Activated B cell treated with CpG ODN at 0.5 μM for 24 hours (primary cell): ENCODE data around the gene FOXRED1. TPM values are rescaled to one million over a fixed set of nuclear protein-coding genes. Genes with fewer than 3 reads are reported as not detected.

Source experiments
- ATAC-seq: fragments of 200-7000 bp; cut with Tn5 transposase; one replicate; pipeline ENCODE4 v1.10.0; 2021; ENCODE audit warnings: low read depth, mild to moderate bottlenecking, moderate library complexity
- CTCF ChIA-PET: fragments of 350-600 bp; sonication (Branson Sonifier 250); formaldehyde crosslinking; loops from one replicate; lab custom pipeline; 2021; ENCODE audit warnings: antibody characterized with exemption; lab: Charles Lee
- POLR2A ChIA-PET: fragments of 350-600 bp; sonication (Branson Sonifier 250); formaldehyde crosslinking; loops from one replicate; lab custom pipeline; 2021; ENCODE audit warnings: antibody characterized with exemption; lab: Charles Lee
- DNase-seq: peaks from one replicate; pipeline ENCODE4 v3.0.0; 2022
- H3K27ac Mint-ChIP-seq: one replicate; pipeline ENCODE4 v1.8.0; 2020; ENCODE audit warnings: mixed read lengths
- H3K27me3 Mint-ChIP-seq: one replicate; pipeline ENCODE4 v1.8.0; 2021; ENCODE audit warnings: mixed read lengths
- H3K36me3 Mint-ChIP-seq: one replicate; pipeline ENCODE4 v1.8.0; 2021; ENCODE audit warnings: low read depth, mixed read lengths
- H3K4me1 Mint-ChIP-seq: one replicate; pipeline ENCODE4 v1.8.0; 2021; ENCODE audit warnings: mixed read lengths
- H3K4me3 Mint-ChIP-seq: one replicate; pipeline ENCODE4 v1.8.0; 2020; ENCODE audit warnings: mild to moderate bottlenecking, mixed read lengths
- H3K9me3 Mint-ChIP-seq: one replicate; pipeline ENCODE4 v1.8.0; 2020; ENCODE audit warnings: mixed read lengths
- CTCF ChIP-seq: fragments of 200-600 bp; IDR thresholded peaks from one replicate; pipeline ENCODE4 v1.8.0; 2022; ENCODE audit warnings: antibody characterized with exemption, mild to moderate bottlenecking
- intact Hi-C: fragments of 100-400 bp; cut with micrococcal nuclease; formaldehyde crosslinking; loops from one replicate; pipeline ENCODE4 v1.15.1; 2024
- total RNA-seq: library from RNA; stranded (reverse); gene quantifications from 2 replicates; pipeline ENCODE4 v1.2.3, GENCODE V29; 2022

Gene FOXRED1
- total RNA-seq, 1 donor from 2014 or later: 44.9 TPM

- Mint-ChIP-seq H3K9me3 (no peaks in the 10 kb centered on the region), H3K4me1 (peaks cover 35% of the 10 kb centered on the region), H3K27ac (no peak overlapping the region), H3K27me3 (no peaks in the 10 kb centered on the region), H3K4me3 (peak overlapping the region; percentile 95), H3K36me3 (peaks cover 22% of the 10 kb centered on the region)
- DNase-seq: no peak
- no peak for TF ChIP-seq CTCF
- CTCF ChIA-PET: no interaction called here
- no peak for ATAC-seq
- POLR2A ChIA-PET: interaction anchor here (0.7 to 5.3 kb wide), 5 partner anchors 9 to 1218 kb away, joined by 4 to 84 read pairs (median 6); partner anchors contain the start of genes DCPS, FOXRED1, SLC37A2 and SRPRA
- intact Hi-C loops: loop anchor here (10.0 kb wide), 1 partner anchor 1326 kb away; the partner anchor contains the start of gene CCDC15
Measured at GRCh38 chr11:126281245-126281644, 12.3 kb downstream of the FOXRED1 start.

DNA sequence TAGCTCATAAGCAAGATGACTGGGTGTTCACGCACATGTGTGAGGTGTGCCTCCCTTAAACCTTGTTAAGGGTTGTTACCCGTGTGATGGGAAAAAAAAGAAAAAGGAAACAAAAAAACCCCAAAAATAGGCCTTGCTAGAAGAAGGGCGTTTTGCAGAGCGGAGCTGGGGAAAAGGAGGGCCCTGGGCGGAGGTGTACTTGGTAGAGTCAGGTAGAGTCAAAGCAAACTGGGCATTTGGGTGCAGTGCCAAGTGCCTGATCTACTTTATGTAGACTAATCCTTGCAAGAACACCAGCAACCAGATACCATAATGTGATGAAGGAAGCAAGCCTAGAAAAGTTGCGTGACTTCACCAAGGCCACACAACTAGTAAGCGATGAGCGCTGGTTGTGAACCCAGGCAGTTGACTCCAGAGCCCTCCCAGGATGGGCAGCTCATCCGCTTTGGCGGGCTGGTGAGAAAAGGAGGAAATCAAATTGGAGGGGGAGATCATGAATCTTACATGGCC is 12.8 kb downstream of the FOXRED1 start:
- no peaks in the 10 kb centered on the region for H3K27me3 Mint-ChIP-seq
- TF ChIP-seq CTCF: no peak
- peaks cover 37% of the 10 kb centered on the region for H3K4me1 Mint-ChIP-seq
- DNase-seq (no peak), ATAC-seq (no peak)
- ChIA-PET CTCF (no interaction called here), POLR2A (interaction anchor here (0.6 to 5.3 kb wide), 5 partner anchors 11 to 101 kb away, joined by 3 to 84 read pairs (median 4); partner anchors contain the start of genes DCPS, FOXRED1 and SRPRA)
- peaks cover 20% of the 10 kb centered on the region for H3K36me3 Mint-ChIP-seq
- no peaks in the 10 kb centered on the region for H3K9me3 Mint-ChIP-seq
- intact Hi-C loops: loop anchor here (10.0 kb wide), 1 partner anchor 1327 kb away; the partner anchor contains the start of gene CCDC15
- peak overlapping the region; percentile 87 for H3K27ac Mint-ChIP-seq
- H3K4me3 Mint-ChIP-seq: peak overlapping the region; percentile 95

DNA sequence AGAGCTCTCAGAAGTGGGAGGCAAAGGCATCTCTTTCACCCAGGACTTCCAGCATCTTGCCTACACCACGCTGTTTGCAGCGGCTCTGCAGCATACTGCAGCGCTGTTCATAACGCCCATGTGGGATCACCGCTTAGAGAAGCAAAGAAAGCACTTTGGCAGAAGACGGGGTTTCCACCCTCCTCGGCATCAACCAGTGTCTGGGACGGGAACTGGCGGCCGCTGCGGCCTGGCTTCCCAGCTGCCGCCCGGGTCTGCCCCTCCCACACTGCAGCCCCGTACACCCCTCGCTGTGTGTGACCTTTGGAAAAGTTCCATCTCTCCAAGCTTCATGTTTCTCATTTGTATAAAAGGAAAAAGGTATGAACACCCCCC is 13.4 kb downstream of the FOXRED1 start:
- peak overlapping the region; percentile 95 for H3K4me3 Mint-ChIP-seq
- CTCF ChIA-PET: no interaction called here
- no peaks in the 10 kb centered on the region for H3K27me3 Mint-ChIP-seq
- DNase-seq (peak; percentile 27), ATAC-seq (peak; percentile 35)
- intact Hi-C loops: loop anchor here (10.0 kb wide), 1 partner anchor 1328 kb away; the partner anchor contains the start of gene CCDC15
- peaks cover 14% of the 10 kb centered on the region for H3K36me3 Mint-ChIP-seq
- peaks cover 40% of the 10 kb centered on the region for H3K4me1 Mint-ChIP-seq
- peak overlapping the region; percentile 87 for H3K27ac Mint-ChIP-seq
- POLR2A ChIA-PET: interaction anchor here (0.6 to 5.3 kb wide), 7 partner anchors 9 to 101 kb away, joined by 3 to 84 read pairs (median 3); partner anchors contain the start of genes DCPS, FOXRED1 and SRPRA
- TF ChIP-seq CTCF: no peak
- no peaks in the 10 kb centered on the region for H3K9me3 Mint-ChIP-seq

GRCh38 chr11:126282736-126283591 is 14.0 kb downstream of the FOXRED1 start, which contains the start of gene TIRAP:
TIRAP (plus strand) TSS chr11:126283093; CDS start chr11:126290895, 7,802 bp downstream.
- CTCF ChIA-PET: interaction anchor here (1.0 kb wide), 1 partner anchor 27 kb away, joined by 3 read pairs; no protein-coding TSS in a partner anchor
- TF ChIP-seq CTCF: no peak
- Mint-ChIP-seq H3K4me1 (peaks cover 40% of the 10 kb centered on the region), H3K9me3 (no peaks in the 10 kb centered on the region), H3K27me3 (no peaks in the 10 kb centered on the region), H3K36me3 (peaks cover 10% of the 10 kb centered on the region), H3K27ac (peak within 1 kb of the TSS; percentile 93), H3K4me3 (peak within 1 kb of the TSS; percentile 95)
- ATAC-seq (peak; percentile 79), DNase-seq (peak; percentile 68)
- intact Hi-C loops: loop anchor here (1.0 to 10.0 kb wide), 4 partner anchors 14 to 1328 kb away; partner anchors contain the start of genes CCDC15, DCPS, FAM118B and FOXRED1
- POLR2A ChIA-PET: interaction anchor here (0.6 to 5.3 kb wide), 9 partner anchors 10 to 72 kb away, joined by 3 to 84 read pairs (median 3); partner anchors contain the start of genes DCPS, FAM118B, FOXRED1 and RPUSD4
